ENCODE data around the gene MMEL1. TPM values are rescaled to one million over a fixed set of nuclear protein-coding genes. Genes with fewer than 3 reads are reported as not detected.

Gene MMEL1
- total RNA-seq, 2 experiments from 2014 or later = 3.7 to 4.0 TPM

GRCh38 chr1:2641381-2642130 lies 8.7 kb upstream of the MMEL1 start:
- Mint-ChIP-seq H3K36me3 (ENCODE audit: low read depth) (peaks cover 2% of the 10 kb centered on the region), H3K27me3 (ENCODE audit: low read depth) (no peaks in the 10 kb centered on the region), H3K9me3 (ENCODE audit: insufficient read depth) (peaks cover 7% of the 10 kb centered on the region), H3K4me1 (ENCODE audit: low read depth) (peaks cover 13% of the 10 kb centered on the region), H3K27ac (peak overlapping the region; percentile 52), H3K4me3 (peak overlapping the region; percentile 82)
- ChIA-PET CTCF (no interaction called here), POLR2A (interaction anchor here (1.5 to 2.7 kb wide), 2 partner anchors 85 to 94 kb away, joined by 5 to 7 read pairs; partner anchors contain the start of gene TNFRSF14)
- DNase-seq = no peak
- ATAC-seq = no peak

- POLR2A ChIA-PET = interaction anchor here (1.5 kb wide), 1 partner anchor 93 kb away, joined by 5 read pairs; no protein-coding TSS in a partner anchor
- Mint-ChIP-seq H3K4me3 (no peak overlapping the region), H3K9me3 (ENCODE audit: insufficient read depth) (peaks cover 14% of the 10 kb centered on the region), H3K27ac (no peak overlapping the region), H3K36me3 (ENCODE audit: low read depth) (peaks cover 4% of the 10 kb centered on the region), H3K27me3 (ENCODE audit: low read depth) (no peaks in the 10 kb centered on the region), H3K4me1 (ENCODE audit: low read depth) (peaks cover 13% of the 10 kb centered on the region)
- CTCF ChIA-PET = no interaction called here
- no peak for ATAC-seq
- DNase-seq = no peak
These were observed 7.8 kb upstream of the MMEL1 start for GRCh38 chr1:2640626-2641025.

GRCh38 chr1:2639607-2640521 lies 7.0 kb upstream of the MMEL1 start:
- Mint-ChIP-seq H3K4me3 (no peak overlapping the region), H3K27ac (no peak overlapping the region), H3K4me1 (ENCODE audit: low read depth) (peaks cover 13% of the 10 kb centered on the region), H3K9me3 (ENCODE audit: insufficient read depth) (peaks cover 14% of the 10 kb centered on the region), H3K27me3 (ENCODE audit: low read depth) (no peaks in the 10 kb centered on the region), H3K36me3 (ENCODE audit: low read depth) (peaks cover 4% of the 10 kb centered on the region)
- CTCF ChIA-PET = no interaction called here
- DNase-seq = no peak
- POLR2A ChIA-PET = interaction anchor here (1.5 kb wide), 1 partner anchor 93 kb away, joined by 5 read pairs; no protein-coding TSS in a partner anchor
- no peak for ATAC-seq

GRCh38 chr1:2639203-2639602 lies 6.4 kb upstream of the MMEL1 start:
- CTCF ChIA-PET = interaction anchor here (1.2 kb wide), 1 partner anchor 115 kb away, joined by 3 read pairs; no protein-coding TSS in a partner anchor

GRCh38 chr1:2638466-2639115 lies 5.8 kb upstream of the MMEL1 start:
- Mint-ChIP-seq H3K36me3 (ENCODE audit: low read depth) (peaks cover 4% of the 10 kb centered on the region), H3K9me3 (ENCODE audit: insufficient read depth) (peaks cover 14% of the 10 kb centered on the region), H3K4me1 (ENCODE audit: low read depth) (peaks cover 9% of the 10 kb centered on the region), H3K27ac (no peak overlapping the region), H3K4me3 (no peak overlapping the region), H3K27me3 (ENCODE audit: low read depth) (no peaks in the 10 kb centered on the region)
- CTCF ChIA-PET = interaction anchor here (1.2 kb wide), 1 partner anchor 114 kb away, joined by 3 read pairs; no protein-coding TSS in a partner anchor
- POLR2A ChIA-PET = no interaction called here
- DNase-seq = no peak
- no peak for ATAC-seq

More at GRCh38 chr1:2639203-2639602, 6.4 kb upstream of the MMEL1 start:
- no peak overlapping the region for H3K27ac Mint-ChIP-seq
- H3K4me3 Mint-ChIP-seq = no peak overlapping the region
- peaks cover 14% of the 10 kb centered on the region for H3K9me3 Mint-ChIP-seq (ENCODE audit: insufficient read depth)
- ATAC-seq = no peak
- H3K27me3 Mint-ChIP-seq (ENCODE audit: low read depth) = no peaks in the 10 kb centered on the region
- H3K36me3 Mint-ChIP-seq (ENCODE audit: low read depth) = peaks cover 4% of the 10 kb centered on the region
- POLR2A ChIA-PET = no interaction called here
- peaks cover 13% of the 10 kb centered on the region for H3K4me1 Mint-ChIP-seq (ENCODE audit: low read depth)
- DNase-seq = no peak

GRCh38 chr1:2637442-2638145 lies 4.8 kb upstream of the MMEL1 start:
- ChIA-PET POLR2A (no interaction called here), CTCF (interaction anchor here (1.2 kb wide), 1 partner anchor 113 kb away, joined by 3 read pairs; no protein-coding TSS in a partner anchor)
- Mint-ChIP-seq H3K36me3 (ENCODE audit: low read depth) (peaks cover 4% of the 10 kb centered on the region), H3K4me3 (no peak overlapping the region), H3K9me3 (ENCODE audit: insufficient read depth) (peaks cover 14% of the 10 kb centered on the region), H3K27ac (no peak overlapping the region), H3K27me3 (ENCODE audit: low read depth) (no peaks in the 10 kb centered on the region), H3K4me1 (ENCODE audit: low read depth) (peaks cover 4% of the 10 kb centered on the region)
- ATAC-seq (no peak), DNase-seq (no peak)

- ATAC-seq = no peak
- POLR2A ChIA-PET = no interaction called here
- H3K36me3 Mint-ChIP-seq (ENCODE audit: low read depth) = peaks cover 4% of the 10 kb centered on the region
- no peak for DNase-seq
- H3K4me3 Mint-ChIP-seq = no peak overlapping the region
- no peaks in the 10 kb centered on the region for H3K4me1 Mint-ChIP-seq (ENCODE audit: low read depth)
- H3K27me3 Mint-ChIP-seq (ENCODE audit: low read depth) = no peaks in the 10 kb centered on the region
- CTCF ChIA-PET = no interaction called here
- no peak overlapping the region for H3K27ac Mint-ChIP-seq
- peaks cover 14% of the 10 kb centered on the region for H3K9me3 Mint-ChIP-seq (ENCODE audit: insufficient read depth)
These were observed 3.9 kb upstream of the MMEL1 start for GRCh38 chr1:2636733-2637132.

GRCh38 chr1:2635361-2636010 lies 2.7 kb upstream of the MMEL1 start:
- Mint-ChIP-seq H3K36me3 (ENCODE audit: low read depth) (peaks cover 4% of the 10 kb centered on the region), H3K9me3 (ENCODE audit: insufficient read depth) (peaks cover 14% of the 10 kb centered on the region), H3K4me3 (no peak overlapping the region), H3K4me1 (ENCODE audit: low read depth) (no peaks in the 10 kb centered on the region), H3K27me3 (ENCODE audit: low read depth) (peaks cover 4% of the 10 kb centered on the region), H3K27ac (no peak overlapping the region)
- POLR2A ChIA-PET = no interaction called here
- CTCF ChIA-PET = no interaction called here
- ATAC-seq (no peak), DNase-seq (no peak)

- DNase-seq = no peak
- Mint-ChIP-seq H3K27ac (no peak overlapping the region), H3K4me3 (no peak overlapping the region), H3K36me3 (ENCODE audit: low read depth) (peaks cover 4% of the 10 kb centered on the region), H3K27me3 (ENCODE audit: low read depth) (peaks cover 15% of the 10 kb centered on the region), H3K9me3 (ENCODE audit: insufficient read depth) (peaks cover 14% of the 10 kb centered on the region), H3K4me1 (ENCODE audit: low read depth) (no peaks in the 10 kb centered on the region)
- CTCF ChIA-PET = no interaction called here
- POLR2A ChIA-PET = no interaction called here
- ATAC-seq = no peak
These were observed 1.2 kb upstream of the MMEL1 start for GRCh38 chr1:2633936-2634491.

- peaks cover 4% of the 10 kb centered on the region for H3K36me3 Mint-ChIP-seq (ENCODE audit: low read depth)
- H3K4me1 Mint-ChIP-seq (ENCODE audit: low read depth) = no peaks in the 10 kb centered on the region
- no peak for ATAC-seq
- H3K4me3 Mint-ChIP-seq = no peak overlapping the region
- H3K9me3 Mint-ChIP-seq (ENCODE audit: insufficient read depth) = peaks cover 14% of the 10 kb centered on the region
- ChIA-PET POLR2A (no interaction called here), CTCF (no interaction called here)
- H3K27ac Mint-ChIP-seq = no peak overlapping the region
- DNase-seq = no peak
- H3K27me3 Mint-ChIP-seq (ENCODE audit: low read depth) = peaks cover 15% of the 10 kb centered on the region
These were observed 635 bp upstream of the MMEL1 start for GRCh38 chr1:2633366-2633935.

All from activated CD8-positive, alpha-beta T cell treated with anti-CD3 and anti-CD28 coated beads, Interleukin-2, amount 10 ng/mL, durations not matched to agents 7 days and 5 days (primary cell).